ENCODE results near the gene ZZZ3.
"Not testable (repeated sequence)": the region's sequence is repeated elsewhere in the genome, so short reads cannot be mapped to it uniquely, and the experiment has no call there.

ZZZ3 gene

DNA sequence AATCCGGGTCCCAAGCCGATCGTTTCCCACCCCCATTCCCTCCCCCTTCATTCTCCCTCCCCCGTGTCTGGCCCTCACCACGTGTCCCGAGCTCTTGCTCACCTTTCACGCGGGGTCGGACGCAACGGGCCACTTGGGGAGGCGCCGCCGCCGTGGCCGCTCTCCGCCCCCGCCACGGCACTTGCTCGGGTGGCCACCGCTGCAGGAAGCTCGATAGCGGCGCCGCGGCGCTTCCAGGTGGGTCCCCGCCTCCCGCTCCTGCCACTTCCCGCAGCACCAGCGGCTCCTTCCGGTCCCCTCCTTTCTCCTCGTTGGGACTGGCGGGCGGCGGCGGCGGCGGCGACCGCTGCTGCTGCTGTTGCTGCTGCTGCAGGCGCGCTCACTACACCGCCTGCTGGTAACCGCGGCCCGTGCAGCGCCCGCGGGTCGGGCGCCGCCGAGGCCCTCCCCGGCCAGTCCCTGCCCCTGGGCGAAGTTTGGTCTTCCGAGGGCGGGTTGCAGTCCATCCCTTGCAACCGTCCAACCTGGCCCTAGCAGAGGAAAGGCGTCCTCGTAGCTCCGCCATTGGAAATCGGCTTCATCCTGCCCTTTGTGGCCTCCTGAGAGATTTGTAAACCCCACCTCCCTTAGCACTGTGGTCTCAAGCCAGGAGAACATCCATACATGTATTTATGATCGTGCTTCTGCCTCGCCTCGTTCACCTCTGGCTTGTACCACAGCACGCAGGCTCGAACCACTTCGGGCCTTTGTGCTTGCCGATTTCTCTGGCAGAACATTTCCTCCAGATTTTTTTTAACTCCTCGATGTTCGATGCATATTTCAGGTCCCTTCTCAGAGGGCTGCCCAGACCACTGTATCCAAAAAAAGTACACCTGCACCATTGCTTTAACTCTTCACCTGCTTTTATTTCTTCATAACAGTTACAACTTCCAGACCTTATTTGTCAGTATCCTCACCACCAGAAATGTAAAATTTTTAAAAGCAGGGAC lies 996 bp upstream of the ZZZ3 start:
- peak; percentile 63 for DNase-seq (ENCODE audit: low read depth)
- TF ChIP-seq, protein P1, sequence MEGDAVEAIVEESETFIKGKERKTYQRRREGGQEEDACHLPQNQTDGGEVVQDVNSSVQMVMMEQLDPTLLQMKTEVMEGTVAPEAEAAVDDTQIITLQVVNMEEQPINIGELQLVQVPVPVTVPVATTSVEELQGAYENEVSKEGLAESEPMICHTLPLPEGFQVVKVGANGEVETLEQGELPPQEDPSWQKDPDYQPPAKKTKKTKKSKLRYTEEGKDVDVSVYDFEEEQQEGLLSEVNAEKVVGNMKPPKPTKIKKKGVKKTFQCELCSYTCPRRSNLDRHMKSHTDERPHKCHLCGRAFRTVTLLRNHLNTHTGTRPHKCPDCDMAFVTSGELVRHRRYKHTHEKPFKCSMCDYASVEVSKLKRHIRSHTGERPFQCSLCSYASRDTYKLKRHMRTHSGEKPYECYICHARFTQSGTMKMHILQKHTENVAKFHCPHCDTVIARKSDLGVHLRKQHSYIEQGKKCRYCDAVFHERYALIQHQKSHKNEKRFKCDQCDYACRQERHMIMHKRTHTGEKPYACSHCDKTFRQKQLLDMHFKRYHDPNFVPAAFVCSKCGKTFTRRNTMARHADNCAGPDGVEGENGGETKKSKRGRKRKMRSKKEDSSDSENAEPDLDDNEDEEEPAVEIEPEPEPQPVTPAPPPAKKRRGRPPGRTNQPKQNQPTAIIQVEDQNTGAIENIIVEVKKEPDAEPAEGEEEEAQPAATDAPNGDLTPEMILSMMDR (IDR thresholded peaks at IDR 0.05; ENCODE audit: low read depth, low read length, missing control alignments) = peak; percentile 79
- peak overlapping the region; percentile 81 for H3K4me3 ChIP-seq (ENCODE audit: low read depth, low read length)
- in situ Hi-C loops (cut with HindIII; ENCODE audit: low sequenced_read_pairs) = no loop called here

GRCh38 chr1:77680173-77680572 lies 2.3 kb downstream of the ZZZ3 start:
- no peak overlapping the region for H3K4me3 ChIP-seq (ENCODE audit: low read depth, low read length)
- in situ Hi-C loops (cut with HindIII; ENCODE audit: low sequenced_read_pairs) = no loop called here
- no peak for DNase-seq (ENCODE audit: low read depth)
- TF ChIP-seq, protein P1 (IDR thresholded peaks at IDR 0.05; ENCODE audit: low read depth, low read length, missing control alignments) = no peak

DNA sequence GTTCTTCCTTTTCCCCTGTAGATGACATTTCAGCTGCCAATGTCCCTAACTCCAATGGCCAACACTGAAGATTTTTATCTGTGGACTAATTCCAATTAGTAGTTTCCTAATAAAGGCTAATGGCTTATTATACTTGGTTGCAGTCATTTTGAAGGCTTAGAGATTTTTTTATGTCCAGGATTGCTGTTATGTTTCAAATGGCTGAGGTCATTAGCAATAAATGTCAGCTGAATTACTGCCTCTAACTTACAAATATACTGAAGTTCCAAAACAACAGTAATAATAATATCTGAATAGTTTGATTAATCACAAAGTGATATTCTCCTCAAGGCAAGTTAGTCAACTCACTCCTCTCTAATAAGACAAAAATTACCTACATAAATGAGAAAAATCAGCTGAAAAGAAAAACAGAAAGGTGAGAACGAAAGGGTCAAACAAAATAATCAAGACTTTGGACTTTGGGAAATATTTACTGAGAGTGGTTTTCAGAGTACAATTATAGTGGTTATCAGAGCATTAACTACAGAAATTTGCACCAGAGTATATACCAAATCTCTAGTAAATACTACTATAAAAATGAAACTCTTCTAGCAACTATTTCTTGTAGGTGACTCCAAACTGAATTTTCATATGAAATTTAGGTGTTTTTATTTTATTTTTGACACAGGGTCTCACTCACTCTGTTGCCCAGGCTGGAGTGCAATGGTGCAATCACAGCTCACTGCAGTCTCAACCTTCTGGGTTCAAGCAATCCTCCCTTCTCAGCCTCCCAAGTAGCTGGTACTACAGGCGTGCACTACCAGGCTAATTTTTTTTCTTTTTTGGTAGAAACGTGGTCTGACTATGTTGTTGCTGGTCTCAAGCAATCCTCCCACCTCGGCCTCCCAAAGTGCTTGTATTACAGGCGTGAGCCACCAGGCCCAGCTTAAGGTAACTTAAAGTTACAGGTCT lies 3.5 kb downstream of the ZZZ3 start:
- no peak overlapping the region for H3K4me3 ChIP-seq (ENCODE audit: low read depth, low read length)
- in situ Hi-C loops (cut with HindIII; ENCODE audit: low sequenced_read_pairs) = no loop called here
- DNase-seq (ENCODE audit: low read depth) = no peak
- TF ChIP-seq, protein P1 (IDR thresholded peaks at IDR 0.05; ENCODE audit: low read depth, low read length, missing control alignments) = no peak

- DNase-seq (ENCODE audit: low read depth); H3K4me3 ChIP-seq (ENCODE audit: low read depth, low read length); in situ Hi-C loops (cut with HindIII; ENCODE audit: low sequenced_read_pairs): not testable (repeated sequence)
Measured at GRCh38 chr1:77674807-77675206, 7.7 kb downstream of the ZZZ3 start.

GRCh38 chr1:77673716-77674355 lies 8.6 kb downstream of the ZZZ3 start:
- DNase-seq (ENCODE audit: low read depth) = no peak
- in situ Hi-C loops (cut with HindIII; ENCODE audit: low sequenced_read_pairs) = no loop called here
- H3K4me3 ChIP-seq (ENCODE audit: low read depth, low read length) = no peak overlapping the region
- TF ChIP-seq, protein P1 (IDR thresholded peaks at IDR 0.05; ENCODE audit: low read depth, low read length, missing control alignments) = no peak

- in situ Hi-C loops (cut with HindIII; ENCODE audit: low sequenced_read_pairs) = no loop called here
- TF ChIP-seq, protein P1 (IDR thresholded peaks at IDR 0.05; ENCODE audit: low read depth, low read length, missing control alignments) = no peak
- DNase-seq (ENCODE audit: low read depth) = no peak
- H3K4me3 ChIP-seq (ENCODE audit: low read depth, low read length) = no peak overlapping the region
Measured at GRCh38 chr1:77673030-77673429, 9.4 kb downstream of the ZZZ3 start.
